PFSK-1 (cell line): Measurements from ENCODE around the gene CCSER2.

Experiments
- FOXP2 ChIP-seq: optimal IDR thresholded peaks from 2 replicates; pipeline ENCODE3; 2011; ENCODE audit warnings: borderline replicate concordance, control low read depth, inconsistent platforms; ENCODE audit not compliant: insufficient read depth; ENCODE audit errors: extremely low read length, extremely low read depth
- REST ChIP-seq, 2 experiments: IDR thresholded peaks; 2 replicates each; pipeline versions ENCODE4 v1.6.1 to v1.8.0; 2011 to 2012; ENCODE audit warnings: low read depth in 2 of 2, low read length in 2 of 2, control low read depth in 1 of 2, inconsistent platforms in 1 of 2, mild to moderate bottlenecking in 1 of 2, moderate library complexity in 1 of 2; ENCODE audit not compliant: insufficient read depth in 1 of 2
- SIN3A ChIP-seq: IDR thresholded peaks from 2 replicates; pipeline ENCODE4 v1.6.1; 2012; ENCODE audit warnings: mild to moderate bottlenecking, low read length, moderate library complexity, borderline replicate concordance; ENCODE audit not compliant: insufficient read depth
- TAF1 ChIP-seq: IDR thresholded peaks from 2 replicates; pipeline ENCODE4 v1.6.1; 2012; ENCODE audit warnings: low read length, control low read depth, borderline replicate concordance; ENCODE audit not compliant: insufficient read depth

- no peak for TF ChIP-seq FOXP2
- TF ChIP-seq SIN3A = no peak
- no peak for TF ChIP-seq TAF1
- TF ChIP-seq REST (IDR thresholded peaks at IDR 0.05; ENCODE audit: insufficient read depth in 1 of 2, low read depth in 2 of 2, low read length in 2 of 2) = no peak
These were observed 24.8 kb downstream of the CCSER2 start for GRCh38 chr10:84353052-84353803.
